ENCODE results near the gene NCR3LG1. TPM values are rescaled to one million over a fixed set of nuclear protein-coding genes. Genes with fewer than 3 reads are reported as not detected.
"Not testable (repeated sequence)": the region's sequence is repeated elsewhere in the genome, so short reads cannot be mapped to it uniquely, and the experiment has no call there.

Gene NCR3LG1
- total and polyA plus RNA-seq, 2 donors (not counting 3 experiments of a cell fraction or from before 2014, with no cell fraction given), result 2.2 to 8.1 TPM

DNA sequence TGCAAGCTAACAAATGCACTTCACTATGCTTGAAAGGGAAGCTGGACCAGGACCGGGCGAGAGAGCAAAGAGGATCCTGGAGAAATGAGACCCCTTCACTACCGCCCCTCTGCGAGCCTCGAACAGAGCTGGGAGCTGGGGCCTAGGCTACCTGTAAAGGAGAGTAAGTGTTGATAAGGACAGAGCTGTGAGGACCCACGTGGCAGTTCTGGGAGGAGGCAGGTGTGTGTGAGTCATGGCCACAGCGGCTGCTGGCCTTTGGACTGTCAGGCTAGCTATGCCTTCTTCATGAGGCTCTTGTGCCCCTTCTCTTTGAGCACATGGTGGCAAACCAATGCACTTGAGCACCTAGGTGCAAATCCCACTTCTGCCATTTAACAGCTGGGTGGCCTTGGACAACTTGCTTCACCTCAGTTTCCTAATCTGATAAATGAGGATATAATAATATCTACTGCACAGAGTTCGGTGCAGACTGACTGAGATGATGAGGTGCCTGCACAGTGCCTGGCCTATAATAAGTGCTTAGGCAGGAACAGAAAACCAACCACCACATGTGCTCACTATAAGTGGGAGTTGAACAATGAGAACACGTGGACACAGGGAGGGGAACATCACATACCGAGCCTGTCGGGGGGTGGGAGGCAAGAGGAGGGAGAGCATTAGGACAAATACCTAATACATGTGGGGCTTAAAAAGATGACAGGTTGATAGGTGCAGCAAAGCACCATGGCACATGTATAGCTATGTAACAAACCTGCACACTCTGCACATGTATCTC lies 72.1 kb downstream of the NCR3LG1 start:
- no peak overlapping the region for H3K4me3 ChIP-seq (replicated peaks in 1 of 3; ENCODE audit: insufficient read depth in 1 of 3, low read depth in 1 of 3, low read length in 3 of 3)
- intact Hi-C loops (cut with micrococcal nuclease), result no loop called here
- H3K79me2 ChIP-seq (ENCODE audit: control insufficient read depth, insufficient read depth, low read length), result no peaks in the 10 kb centered on the region
- no peak overlapping the region for H3K4me2 ChIP-seq (ENCODE audit: insufficient read depth, low read length)
- H3K27me3 ChIP-seq (ENCODE audit: control insufficient read depth in 2 of 2, insufficient read depth in 2 of 2, low read length in 2 of 2), result peaks cover 2 to 10% of the 10 kb centered on the region in 2 experiments
- no peaks in the 10 kb centered on the region for H3K9me3 ChIP-seq (replicated peaks; ENCODE audit: control insufficient read depth, insufficient read depth, low read length)
- H3K27ac ChIP-seq (ENCODE audit: insufficient read depth, low read depth, low read length), result no peak overlapping the region
- BruUV-seq (replicated peaks), result no TSS peak
- dilution Hi-C loops (cut with MboI; ENCODE audit: extremely low pct_ligation_motif_present, low sequenced_read_pairs), result no loop called here
- FAIRE-seq (no peak), DNase-seq (ENCODE audit: low read depth, low spot score) (no peak)
- no peaks in the 10 kb centered on the region for H3K9me1 ChIP-seq (replicated peaks; ENCODE audit: control insufficient read depth, extremely low read depth, insufficient read depth, low read length)
- POLR2A ChIA-PET, result no interaction called here
- TF ChIP-seq JUN (IDR thresholded peaks at IDR 0.05; ENCODE audit: borderline replicate concordance, insufficient read depth, insufficient read length, low read depth), result no peak
- no peak for TF ChIP-seq POLR2AphosphoS5 (IDR thresholded peaks at IDR 0.05; ENCODE audit: insufficient read depth, low read depth, low read length)
- TF ChIP-seq, protein P1, sequence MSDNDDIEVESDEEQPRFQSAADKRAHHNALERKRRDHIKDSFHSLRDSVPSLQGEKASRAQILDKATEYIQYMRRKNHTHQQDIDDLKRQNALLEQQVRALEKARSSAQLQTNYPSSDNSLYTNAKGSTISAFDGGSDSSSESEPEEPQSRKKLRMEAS (IDR thresholded peaks at IDR 0.05; ENCODE audit: insufficient read depth, insufficient read length), result no peak
- TF ChIP-seq, protein P2, sequence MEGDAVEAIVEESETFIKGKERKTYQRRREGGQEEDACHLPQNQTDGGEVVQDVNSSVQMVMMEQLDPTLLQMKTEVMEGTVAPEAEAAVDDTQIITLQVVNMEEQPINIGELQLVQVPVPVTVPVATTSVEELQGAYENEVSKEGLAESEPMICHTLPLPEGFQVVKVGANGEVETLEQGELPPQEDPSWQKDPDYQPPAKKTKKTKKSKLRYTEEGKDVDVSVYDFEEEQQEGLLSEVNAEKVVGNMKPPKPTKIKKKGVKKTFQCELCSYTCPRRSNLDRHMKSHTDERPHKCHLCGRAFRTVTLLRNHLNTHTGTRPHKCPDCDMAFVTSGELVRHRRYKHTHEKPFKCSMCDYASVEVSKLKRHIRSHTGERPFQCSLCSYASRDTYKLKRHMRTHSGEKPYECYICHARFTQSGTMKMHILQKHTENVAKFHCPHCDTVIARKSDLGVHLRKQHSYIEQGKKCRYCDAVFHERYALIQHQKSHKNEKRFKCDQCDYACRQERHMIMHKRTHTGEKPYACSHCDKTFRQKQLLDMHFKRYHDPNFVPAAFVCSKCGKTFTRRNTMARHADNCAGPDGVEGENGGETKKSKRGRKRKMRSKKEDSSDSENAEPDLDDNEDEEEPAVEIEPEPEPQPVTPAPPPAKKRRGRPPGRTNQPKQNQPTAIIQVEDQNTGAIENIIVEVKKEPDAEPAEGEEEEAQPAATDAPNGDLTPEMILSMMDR (IDR thresholded peaks at IDR 0.05; ENCODE audit: extremely low read depth in 1 of 2, insufficient read depth in 1 of 2, low read depth in 1 of 2, low read length in 2 of 2), result no peak
- TF ChIP-seq FOS (IDR thresholded peaks at IDR 0.05; ENCODE audit: borderline replicate concordance, insufficient read depth, low read length), result no peak
- TF ChIP-seq POLR2A (IDR thresholded peaks at IDR 0.05; ENCODE audit: low read depth, low read length), result no peak
- TF ChIP-seq MYC (IDR thresholded peaks at IDR 0.05; ENCODE audit: low read depth, low read length), result no peak
- TF ChIP-seq GATA2 (IDR thresholded peaks at IDR 0.05; ENCODE audit: insufficient read depth, insufficient read length, low read depth, low read length), result no peak
- TF ChIP-seq EZH2 (IDR thresholded peaks at IDR 0.05; ENCODE audit: borderline replicate concordance, low read depth, low read length, severe bottlenecking), result no peak
- CTCF ChIA-PET, result interaction anchor here (1.1 kb wide), 1 partner anchor 40 kb away, joined by 3 read pairs; no protein-coding TSS in a partner anchor
- no peak overlapping the region for H2AFZ ChIP-seq (ENCODE audit: low read depth, low read length)
- H4K20me1 ChIP-seq (replicated peaks; ENCODE audit: control insufficient read depth, extremely low read depth, insufficient read depth, low read length), result no peaks in the 10 kb centered on the region
- H3K9ac ChIP-seq (replicated peaks; ENCODE audit: extremely low read depth, insufficient read depth, low read length), result no peak overlapping the region
- H3K4me1 ChIP-seq (ENCODE audit: control insufficient read depth, extremely low read depth, insufficient read depth, low read length), result no peaks in the 10 kb centered on the region
- no peaks in the 10 kb centered on the region for H3K36me3 ChIP-seq (ENCODE audit: control insufficient read depth in 2 of 2, extremely low read depth in 1 of 2, insufficient read depth in 2 of 2, low read length in 2 of 2)

DNA sequence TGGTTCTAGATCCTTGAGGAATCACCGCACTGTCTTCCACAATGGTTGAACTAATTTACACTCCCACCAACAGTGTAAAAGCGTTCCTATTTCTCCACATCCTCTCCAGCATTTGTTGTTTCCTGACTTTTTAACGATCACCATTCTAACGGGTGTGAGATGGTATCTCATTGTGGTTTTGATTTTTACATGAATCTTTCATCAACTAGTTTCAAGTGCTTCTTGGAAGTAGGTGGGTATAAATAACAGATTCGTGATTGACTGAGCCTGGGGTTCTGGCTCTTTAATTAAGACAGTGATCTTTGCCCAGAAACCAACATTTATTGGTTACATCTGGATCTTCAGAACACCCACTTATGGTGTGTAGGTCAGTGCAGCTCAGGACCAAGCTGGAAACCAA lies 74.6 kb downstream of the NCR3LG1 start:
- H3K27me3 ChIP-seq (ENCODE audit: control insufficient read depth in 2 of 2, insufficient read depth in 2 of 2, low read length in 2 of 2); dilution Hi-C loops (cut with MboI; ENCODE audit: extremely low pct_ligation_motif_present, low sequenced_read_pairs); H3K9me1 ChIP-seq (replicated peaks; ENCODE audit: control insufficient read depth, extremely low read depth, insufficient read depth, low read length); DNase-seq (ENCODE audit: low read depth, low spot score); CTCF ChIA-PET; H3K36me3 ChIP-seq (ENCODE audit: control insufficient read depth in 2 of 2, extremely low read depth in 1 of 2, insufficient read depth in 2 of 2, low read length in 2 of 2); FAIRE-seq; H3K79me2 ChIP-seq (ENCODE audit: control insufficient read depth, insufficient read depth, low read length); intact Hi-C loops (cut with micrococcal nuclease); H3K4me2 ChIP-seq (ENCODE audit: insufficient read depth, low read length); BruUV-seq (replicated peaks); H3K9ac ChIP-seq (replicated peaks; ENCODE audit: extremely low read depth, insufficient read depth, low read length); POLR2A ChIA-PET; H3K27ac ChIP-seq (ENCODE audit: insufficient read depth, low read depth, low read length); H4K20me1 ChIP-seq (replicated peaks; ENCODE audit: control insufficient read depth, extremely low read depth, insufficient read depth, low read length); H3K4me3 ChIP-seq (replicated peaks in 1 of 3; ENCODE audit: insufficient read depth in 1 of 3, low read depth in 1 of 3, low read length in 3 of 3); H3K4me1 ChIP-seq (ENCODE audit: control insufficient read depth, extremely low read depth, insufficient read depth, low read length); H3K9me3 ChIP-seq (replicated peaks; ENCODE audit: control insufficient read depth, insufficient read depth, low read length); H2AFZ ChIP-seq (ENCODE audit: low read depth, low read length): not testable (repeated sequence)

Data from endothelial cell of umbilical vein (primary cell).